GM18505 (cell line): ENCODE data around the gene ZNF638.

ENCODE experiments used
- ATAC-seq: cut with Tn5 transposase; IDR thresholded peaks from one replicate; pipeline ENCODE4 v1.9.1; 2021; ENCODE audit not compliant: unreplicated experiment
- POLR2A ChIP-seq: IDR thresholded peaks from 4 replicates; pipeline ENCODE4 v1.6.1; 2011; ENCODE audit warnings: borderline replicate concordance; ENCODE audit not compliant: insufficient read depth, insufficient read length; ENCODE audit errors: extremely low read depth

The ZNF638 gene

DNA sequence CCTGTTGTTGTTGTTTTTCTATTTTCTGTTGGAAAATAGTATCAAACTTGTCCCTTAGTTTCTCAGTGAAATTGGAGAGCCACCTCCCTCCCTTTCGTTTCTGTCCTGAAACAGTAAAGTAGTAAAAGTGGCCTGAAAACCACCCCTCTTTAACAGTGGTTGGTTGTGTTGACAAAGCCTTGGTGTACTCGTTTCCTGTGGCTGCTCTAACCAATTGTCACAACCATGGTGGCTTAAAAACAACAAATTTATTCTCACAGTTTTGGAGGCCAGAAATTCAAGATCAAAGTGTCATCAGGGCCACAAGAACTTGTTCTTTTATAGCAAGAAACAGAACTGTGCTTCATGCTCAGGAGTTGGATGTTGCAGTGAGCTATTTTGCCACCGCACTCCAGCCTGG lies 117.8 kb downstream of the ZNF638 start:
- ATAC-seq, result no peak
- TF ChIP-seq POLR2A, result no peak

DNA sequence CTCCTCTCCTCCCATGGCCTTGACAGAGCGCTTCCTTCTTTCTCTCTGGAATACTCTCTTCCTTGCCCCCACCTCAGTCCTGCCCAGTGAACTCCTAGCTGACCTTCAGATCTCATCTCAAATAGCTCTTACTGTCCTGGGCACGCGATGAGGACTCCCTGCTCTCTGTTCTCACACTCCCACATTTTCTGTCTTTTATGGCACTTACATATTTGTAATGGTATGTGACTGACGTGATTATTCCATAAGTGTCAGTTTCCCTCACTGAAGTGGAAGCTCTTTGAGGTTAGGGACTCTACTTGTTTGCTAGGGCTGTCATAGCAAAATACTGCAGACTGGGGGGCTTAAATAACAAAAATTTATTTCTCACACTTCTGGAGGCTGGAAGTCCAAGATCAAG lies 120.1 kb downstream of the ZNF638 start:
- ATAC-seq, result no peak
- no peak for TF ChIP-seq POLR2A

DNA sequence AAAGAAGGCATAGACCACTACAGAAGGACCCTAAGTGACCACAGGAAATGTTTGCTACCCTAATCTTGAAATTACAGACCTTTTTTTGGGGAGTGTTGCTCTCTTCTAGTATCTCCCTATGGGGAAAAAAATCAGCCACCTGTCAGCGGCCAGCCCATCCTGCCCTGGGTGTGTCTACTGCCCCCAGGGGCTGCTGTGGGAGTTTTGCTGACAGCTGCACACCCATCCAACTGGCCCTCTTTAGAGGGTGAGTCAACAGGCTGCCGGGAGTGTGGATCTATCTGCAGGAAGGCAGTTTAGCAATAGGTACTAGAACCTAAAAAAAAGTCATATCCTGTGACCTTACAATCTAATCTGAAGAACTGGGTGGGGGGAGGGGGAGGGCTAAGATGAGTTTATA lies 121.0 kb downstream of the ZNF638 start:
- no peak for TF ChIP-seq POLR2A
- ATAC-seq, result no peak

DNA sequence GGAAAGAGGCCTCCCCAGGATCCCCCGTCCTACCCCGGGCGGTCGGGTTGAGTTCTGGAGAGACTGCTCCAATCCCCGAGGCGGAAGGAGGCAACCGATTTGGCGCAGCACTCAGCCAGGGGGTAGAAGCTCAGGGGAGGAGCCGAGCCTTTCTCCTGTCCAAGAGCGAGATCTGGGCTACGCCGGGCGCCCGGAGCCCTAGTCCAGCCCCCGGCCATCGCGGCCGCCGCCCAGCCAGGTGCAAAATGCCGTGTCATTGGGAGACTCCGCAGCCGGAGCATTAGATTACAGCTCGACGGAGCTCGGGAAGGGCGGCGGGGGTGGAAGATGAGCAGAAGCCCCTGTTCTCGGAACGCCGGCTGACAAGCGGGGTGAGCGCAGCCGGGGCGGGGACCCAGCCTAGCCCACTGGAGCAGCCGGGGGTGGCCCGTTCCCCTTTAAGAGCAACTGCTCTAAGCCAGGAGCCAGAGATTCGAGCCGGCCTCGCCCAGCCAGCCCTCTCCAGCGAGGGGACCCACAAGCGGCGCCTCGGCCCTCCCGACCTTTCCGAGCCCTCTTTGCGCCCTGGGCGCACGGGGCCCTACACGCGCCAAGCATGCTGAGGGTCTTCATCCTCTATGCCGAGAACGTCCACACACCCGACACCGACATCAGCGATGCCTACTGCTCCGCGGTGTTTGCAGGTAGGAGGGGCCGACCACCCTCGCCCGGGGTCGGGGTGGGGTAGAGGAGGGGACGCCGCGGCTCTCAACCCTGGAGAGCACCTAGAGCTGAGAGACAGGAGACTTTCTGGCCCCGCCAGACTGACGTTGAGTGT lies 122.0 kb downstream of the ZNF638 start, which contains the start of gene DYSF:
DYSF (plus strand) TSS at position 158 of the 817 bp plus-strand sequence.
- TF ChIP-seq POLR2A, result no peak
- ATAC-seq, result no peak

DNA sequence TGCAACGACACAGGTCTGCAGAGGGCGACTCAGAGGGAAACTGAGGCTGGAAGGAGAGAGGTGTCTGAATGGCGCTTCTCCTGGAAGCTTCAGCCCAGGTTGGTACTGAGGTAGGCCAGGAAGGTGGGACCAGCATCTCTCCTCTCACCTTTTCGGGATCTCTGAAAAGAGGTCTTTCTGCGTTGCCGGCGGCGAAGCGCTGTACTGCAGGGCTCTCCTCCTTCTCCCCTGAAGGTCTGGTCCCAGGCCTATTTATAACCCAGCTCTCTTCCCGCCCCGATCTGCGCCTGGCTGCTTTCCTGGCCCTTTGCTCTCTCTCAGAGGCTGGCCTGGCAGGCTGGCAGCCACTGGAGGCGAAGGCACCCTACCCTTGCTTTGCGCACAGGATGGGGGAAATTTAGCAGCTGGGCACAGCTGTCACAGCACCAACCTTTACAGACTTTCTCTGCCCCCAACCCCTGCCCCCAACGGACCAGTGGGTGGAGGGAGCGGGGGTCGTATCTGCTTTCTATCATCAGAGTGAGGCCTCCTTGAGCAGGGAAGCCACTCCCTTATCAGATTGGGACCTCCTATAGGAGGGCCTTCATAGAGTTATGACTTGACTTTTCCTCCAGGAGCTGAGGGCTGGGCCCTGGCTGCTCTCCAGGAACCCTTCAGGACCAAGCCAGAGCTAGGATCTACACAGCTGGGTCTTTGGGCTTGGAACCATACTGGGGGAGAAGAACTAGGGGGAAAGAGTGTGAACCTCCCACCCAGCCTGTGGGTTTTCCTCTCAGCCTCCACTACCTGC lies 122.8 kb downstream of the ZNF638 start:
- no peak for ATAC-seq
- no peak for TF ChIP-seq POLR2A

DNA sequence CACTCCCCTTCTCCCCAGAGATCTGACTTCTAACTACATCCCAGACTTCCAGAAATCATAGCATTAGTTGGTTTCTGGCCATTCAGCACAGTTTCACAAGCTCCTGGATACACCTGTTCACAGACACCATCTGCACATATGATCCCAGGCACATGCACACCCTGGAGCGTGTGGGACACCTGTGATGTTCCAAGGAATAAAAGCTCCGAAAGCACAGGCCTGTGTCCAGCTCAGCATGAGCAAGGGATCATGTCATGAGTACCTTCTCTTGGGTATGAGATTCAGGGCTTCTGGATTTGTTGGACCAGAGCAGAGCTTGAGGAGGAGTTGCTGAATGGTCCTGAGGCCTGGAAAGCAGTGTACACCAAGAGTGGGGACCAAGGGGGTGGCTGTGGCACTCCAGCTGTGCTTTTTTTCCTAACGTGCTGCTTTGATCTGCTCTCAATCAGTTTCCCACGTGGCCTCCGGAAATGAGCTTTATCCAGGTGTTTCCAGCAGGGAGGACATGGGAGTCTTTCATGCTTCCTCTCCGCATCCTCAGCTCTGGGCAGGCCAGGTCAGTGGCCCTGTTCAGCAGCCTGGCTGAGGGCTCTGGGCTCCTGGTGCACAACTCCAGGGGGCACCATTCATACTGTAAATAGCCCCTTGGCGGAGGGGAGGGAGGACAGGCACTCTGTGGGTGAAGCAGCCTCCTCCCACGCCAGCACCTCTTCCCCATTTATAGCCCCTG lies 123.6 kb downstream of the ZNF638 start:
- no peak for TF ChIP-seq POLR2A
- no peak for ATAC-seq

DNA sequence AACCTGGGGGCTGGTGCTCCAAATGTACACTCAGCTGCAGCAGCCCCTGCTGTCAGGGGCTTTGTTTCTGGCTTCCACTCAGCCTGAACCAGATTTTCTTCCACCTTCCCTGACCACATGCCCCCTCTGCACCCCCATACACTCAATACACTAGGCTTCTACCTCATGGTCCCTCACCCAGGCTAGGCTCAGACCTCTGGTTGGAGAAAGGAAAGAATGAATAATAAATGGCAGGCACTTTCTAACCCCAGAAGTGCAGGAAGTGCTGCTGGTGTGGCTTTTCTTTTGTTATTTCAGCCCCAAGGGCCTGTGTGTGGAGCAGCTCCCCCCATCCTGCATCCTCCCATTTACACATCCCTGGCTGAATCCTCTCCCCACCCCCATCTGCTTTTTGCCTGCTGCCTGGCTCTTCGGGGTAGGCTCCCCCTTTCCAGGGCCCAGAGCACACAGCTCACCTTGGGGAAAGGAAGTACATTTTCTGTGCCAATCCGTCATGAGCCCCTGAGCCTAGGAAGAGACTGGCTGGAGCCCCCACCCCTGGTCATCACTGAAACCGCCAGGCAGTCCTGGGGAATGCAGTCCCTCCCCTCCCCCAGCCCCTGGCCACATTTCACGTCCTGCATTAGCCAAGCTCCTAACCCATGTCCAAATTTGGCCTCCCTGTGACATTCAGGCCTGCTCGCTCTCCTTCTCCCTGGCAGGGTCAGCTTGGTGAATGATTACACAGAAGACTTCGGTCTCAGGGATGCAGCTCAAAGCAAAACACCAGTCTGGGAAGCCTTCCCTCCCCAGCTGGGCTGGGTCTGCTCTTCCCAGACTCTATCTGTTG lies 124.4 kb downstream of the ZNF638 start:
- no peak for TF ChIP-seq POLR2A
- no peak for ATAC-seq

DNA sequence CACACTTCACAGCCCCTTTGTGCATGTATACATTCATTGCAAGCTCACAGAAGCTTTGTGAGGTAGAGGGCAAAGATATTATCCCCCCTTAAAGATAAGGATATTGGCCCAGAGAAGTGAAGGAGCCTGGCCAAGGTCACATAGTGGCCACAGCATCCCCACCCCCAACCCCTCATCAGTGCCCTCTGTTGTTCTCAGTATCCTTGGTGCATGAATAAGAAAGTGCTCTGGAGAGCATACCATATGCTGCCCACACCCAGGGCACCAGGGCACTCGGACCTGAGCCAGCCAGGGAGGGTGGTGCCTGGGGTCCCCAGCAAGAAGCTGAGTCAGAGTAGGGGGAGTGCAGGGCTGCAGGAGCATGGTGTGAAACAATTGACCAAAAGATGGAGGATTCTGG lies 125.0 kb downstream of the ZNF638 start:
- no peak for ATAC-seq
- no peak for TF ChIP-seq POLR2A

DNA sequence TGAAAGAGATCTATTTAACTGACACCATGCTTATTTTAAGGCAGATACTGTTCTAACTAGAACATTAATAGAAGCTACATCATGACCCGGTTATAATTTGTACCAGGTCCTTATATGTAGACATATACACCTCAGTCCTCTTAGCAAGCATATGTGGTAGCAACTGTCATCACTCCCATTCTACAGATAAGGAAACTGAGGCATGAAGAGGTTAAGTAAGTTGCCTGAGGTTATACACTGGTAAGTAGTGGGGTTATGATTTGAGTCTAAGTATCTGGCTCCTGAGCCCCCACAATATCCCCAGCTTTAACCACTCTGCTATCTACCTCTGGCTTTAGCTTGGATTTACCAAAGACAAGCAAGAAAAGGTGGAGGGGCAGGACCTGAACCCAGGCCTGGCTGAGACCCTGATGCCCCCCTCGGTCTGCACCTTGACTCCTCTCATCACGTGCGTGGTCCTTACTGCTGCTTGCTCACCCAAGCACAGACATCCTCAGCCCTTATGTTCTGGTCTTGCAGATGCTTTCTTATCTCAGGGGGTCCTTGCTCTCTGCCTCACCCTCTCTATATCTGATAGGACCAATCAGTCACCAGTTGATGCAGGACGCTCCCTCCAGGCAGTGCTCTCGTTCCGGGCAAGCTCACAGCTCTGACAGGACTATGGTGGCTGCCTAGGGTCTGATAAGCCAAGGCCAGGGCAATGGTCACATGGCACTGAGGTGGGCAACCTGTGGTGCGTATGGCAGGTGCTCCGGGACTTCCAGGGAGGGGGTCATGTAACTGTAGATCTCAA lies 125.7 kb downstream of the ZNF638 start:
- ATAC-seq, result no peak
- no peak for TF ChIP-seq POLR2A

DNA sequence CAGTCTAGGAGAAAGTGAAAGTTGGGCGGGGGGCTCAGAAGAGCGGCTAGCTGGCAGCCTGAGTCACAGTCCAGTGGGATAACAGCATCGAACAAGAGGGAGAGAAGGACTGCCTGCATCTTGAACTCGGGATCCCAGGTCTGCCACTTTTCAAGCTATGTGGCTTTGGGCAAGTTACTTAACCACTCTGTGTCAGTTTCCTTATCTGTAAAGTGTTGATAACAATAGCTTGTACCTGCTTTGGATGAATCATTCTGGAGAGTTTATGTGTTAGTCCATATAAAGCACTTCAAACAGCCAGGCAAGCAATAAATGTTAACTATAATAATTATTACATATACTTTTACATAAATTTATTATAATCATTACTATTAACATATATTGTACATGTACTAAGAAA lies 126.3 kb downstream of the ZNF638 start:
- no peak for TF ChIP-seq POLR2A
- ATAC-seq, result no peak

DNA sequence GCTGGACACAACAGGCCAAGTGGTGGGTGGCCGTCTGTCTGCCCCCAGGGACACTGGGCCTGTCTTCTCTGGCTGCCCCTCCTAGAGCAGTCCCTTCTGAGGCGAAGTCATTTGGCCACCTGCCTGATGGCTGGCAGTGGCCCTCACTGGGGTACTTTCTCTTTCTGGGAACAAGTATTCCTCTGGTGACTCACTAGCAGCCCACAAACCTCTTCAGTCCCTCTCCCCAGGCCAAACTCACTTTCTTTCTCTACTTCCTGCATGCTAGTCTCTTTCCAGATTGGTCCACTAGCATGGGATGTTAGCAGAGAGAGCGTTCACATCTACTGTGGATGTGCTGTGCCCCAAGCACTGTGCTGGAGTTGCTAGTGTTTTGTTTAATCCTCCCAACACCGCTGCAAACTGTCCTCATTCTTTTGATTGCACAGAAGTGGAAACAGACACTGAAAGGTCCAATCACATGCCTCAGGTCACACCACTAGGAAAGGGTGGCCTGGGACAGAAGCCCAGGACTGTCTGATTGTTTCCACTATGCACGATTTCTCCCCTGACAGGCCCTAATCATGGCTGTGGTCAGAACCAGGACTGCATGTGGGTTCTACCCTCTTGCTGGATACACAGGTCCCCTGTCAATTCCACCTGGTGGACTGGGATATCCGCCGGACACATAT lies 127.0 kb downstream of the ZNF638 start:
- ATAC-seq, result no peak
- no peak for TF ChIP-seq POLR2A
